Fibroblast of skin of left biceps (primary cell): Measurements from ENCODE around the gene CDCA7L.
"Not testable (repeated sequence)": the region's sequence is repeated elsewhere in the genome, so short reads cannot be mapped to it uniquely, and the experiment has no call there.

Source experiments
- DNase-seq, 2 experiments: peaks; one replicate each; pipeline ENCODE4 v3.0.0-alpha.2; 2013; ENCODE audit warnings: low read depth in 2 of 2

Gene CDCA7L

GRCh38 chr7:21944616-21945453, 864 bp downstream of the CDCA7L start:
- no peak for DNase-seq

GRCh38 chr7:21943436-21943835, 2.3 kb downstream of the CDCA7L start:
- no peak for DNase-seq

DNA sequence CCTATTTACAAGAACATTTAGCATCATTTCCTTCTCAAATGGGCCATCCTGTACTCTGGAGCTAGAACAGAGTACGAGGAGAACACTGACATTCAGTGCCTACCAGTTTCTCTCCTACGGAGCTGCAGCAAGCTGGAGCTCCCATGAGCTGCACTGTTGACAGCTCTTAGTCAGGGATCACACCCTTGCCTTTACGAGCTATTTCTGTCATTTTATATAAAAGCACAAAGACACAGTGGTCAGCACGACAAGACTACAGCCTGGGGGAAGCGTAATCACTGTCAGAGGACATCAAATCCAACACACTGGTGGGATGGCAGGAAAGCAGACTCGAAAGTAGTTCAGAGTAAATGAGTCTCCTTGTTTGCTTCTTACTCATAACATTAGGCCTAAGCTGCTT, 2.7 kb downstream of the CDCA7L start:
- DNase-seq, result no peak

DNA sequence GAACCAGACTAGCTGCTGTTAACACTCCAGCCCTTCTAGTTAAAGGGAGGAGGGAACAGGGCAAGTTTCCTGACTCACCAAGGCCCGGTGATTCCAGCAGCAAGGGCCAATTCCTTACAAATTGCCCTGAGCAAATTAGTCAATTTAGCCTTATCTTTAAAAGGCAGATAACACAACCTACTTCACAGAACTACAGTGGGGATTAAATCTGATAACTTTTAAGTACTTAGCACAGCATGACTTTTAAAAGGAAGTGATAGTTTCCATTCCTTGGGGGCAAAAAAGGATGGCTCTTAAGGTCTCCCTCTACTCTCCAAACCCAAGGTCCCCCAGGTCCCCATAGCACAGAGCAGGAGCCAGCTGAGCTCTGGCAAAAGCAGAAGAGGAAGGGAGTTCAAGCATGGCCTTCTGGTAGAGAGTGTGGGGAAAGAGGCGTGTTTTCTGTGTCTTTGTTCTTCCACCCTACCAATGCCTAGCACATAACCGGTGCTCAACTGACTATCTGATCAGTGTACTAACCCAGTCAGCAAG, 4.0 kb downstream of the CDCA7L start:
- DNase-seq, result no peak

DNA sequence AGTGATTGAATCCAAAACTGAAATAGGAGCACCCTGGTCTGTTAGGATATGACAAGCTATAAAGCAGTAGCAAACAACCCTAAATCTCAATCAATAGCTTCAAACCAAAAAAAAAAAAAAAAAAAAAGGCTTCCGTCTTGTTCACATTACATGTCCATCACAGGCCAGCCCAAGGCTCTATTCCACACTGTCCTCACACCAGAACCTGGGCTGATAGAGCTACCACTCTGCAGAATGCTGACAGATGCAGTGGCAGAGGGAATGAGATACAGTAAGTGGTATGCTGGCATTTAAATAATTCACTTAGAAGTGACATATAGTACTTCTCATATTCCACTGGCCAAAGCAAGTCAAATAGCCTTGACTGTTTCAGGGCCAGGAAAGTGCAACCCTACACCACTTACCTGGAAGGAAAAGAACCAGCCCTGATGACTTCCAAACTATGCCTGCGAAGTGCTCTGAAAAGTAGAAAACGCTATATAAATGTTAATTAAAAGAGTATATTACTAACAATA, 5.8 kb downstream of the CDCA7L start:
- DNase-seq, result no peak

DNA sequence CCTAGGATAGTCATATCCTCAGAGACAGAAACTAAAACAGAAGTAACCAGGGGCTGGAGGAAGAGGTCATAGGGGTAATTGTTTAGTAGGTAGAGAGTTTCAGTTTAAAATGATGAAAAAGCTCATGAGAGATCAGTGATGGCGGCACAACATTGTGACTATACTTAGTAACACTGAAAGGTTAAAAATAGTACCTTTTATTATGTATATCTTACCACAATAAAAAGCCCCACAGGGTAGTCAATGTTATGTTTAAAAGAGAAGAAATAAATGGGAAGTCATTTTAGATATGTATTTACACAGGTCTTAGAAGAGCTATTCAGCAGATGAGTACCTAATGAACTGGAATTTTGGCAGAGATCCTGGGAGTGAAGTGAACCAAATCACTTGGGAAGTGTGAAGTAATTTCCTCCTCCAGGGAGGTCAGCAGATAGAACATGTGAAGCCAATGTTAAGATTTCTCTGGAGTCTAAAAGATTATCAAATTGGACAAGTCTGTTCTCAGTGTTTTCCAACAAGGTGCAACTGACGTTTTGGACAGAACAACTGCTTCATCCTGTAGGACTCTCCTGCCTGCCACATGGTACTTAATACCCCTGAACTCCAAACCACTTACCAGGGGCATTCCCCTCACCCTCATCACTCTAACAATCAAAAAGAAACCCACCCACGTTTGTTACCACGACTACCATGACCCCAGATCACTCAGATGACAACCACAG, 6.4 kb downstream of the CDCA7L start:
- peak in 1 of 2 experiments; percentile 18 for DNase-seq

DNA sequence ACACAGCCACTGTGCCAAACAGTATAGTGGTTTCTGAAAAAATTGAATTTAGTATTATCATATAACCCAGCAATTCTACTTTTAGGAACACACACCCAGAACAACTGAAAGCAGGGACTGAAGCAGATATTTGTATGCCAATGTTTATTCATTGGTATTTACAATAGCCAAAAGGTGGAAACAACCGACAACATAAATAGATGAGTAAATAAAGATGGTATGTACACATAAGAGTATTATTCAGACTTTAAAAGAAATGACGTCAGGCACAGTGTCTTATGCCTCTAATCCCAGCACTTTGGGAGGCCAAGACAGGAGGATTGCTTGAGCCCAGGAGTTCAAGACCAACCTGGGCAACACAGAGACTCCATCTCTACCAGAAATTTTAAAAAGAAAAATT, 7.2 kb downstream of the CDCA7L start:
- no peak for DNase-seq

GRCh38 chr7:21934808-21935207, 10.9 kb downstream of the CDCA7L start:
- DNase-seq, result no peak

DNA sequence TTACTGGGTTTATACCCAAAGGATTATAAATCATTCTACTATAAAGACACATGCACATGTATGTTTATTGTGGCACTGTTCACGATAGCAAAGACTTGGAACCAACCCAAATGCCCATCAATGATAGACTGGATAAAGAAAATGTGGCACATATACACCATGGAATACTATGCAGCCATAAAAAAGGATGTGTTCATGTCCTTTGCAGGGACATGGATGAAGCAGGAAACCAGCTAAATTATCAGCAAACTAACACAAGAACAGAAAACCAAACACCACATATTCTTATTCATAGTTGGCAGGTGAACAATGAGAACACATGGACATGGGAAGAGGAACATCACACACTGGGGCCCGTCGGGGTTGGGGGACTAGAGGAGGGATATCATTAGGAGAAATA, 12.4 kb downstream of the CDCA7L start:
- not testable (repeated sequence) for DNase-seq

GRCh38 chr7:21927693-21928092, 18.0 kb downstream of the CDCA7L start:
- DNase-seq, result no peak

- no peak for DNase-seq
Measured at GRCh38 chr7:21926448-21926847, 19.3 kb downstream of the CDCA7L start.

GRCh38 chr7:21923658-21924057, 22.0 kb downstream of the CDCA7L start:
- no peak for DNase-seq

DNA sequence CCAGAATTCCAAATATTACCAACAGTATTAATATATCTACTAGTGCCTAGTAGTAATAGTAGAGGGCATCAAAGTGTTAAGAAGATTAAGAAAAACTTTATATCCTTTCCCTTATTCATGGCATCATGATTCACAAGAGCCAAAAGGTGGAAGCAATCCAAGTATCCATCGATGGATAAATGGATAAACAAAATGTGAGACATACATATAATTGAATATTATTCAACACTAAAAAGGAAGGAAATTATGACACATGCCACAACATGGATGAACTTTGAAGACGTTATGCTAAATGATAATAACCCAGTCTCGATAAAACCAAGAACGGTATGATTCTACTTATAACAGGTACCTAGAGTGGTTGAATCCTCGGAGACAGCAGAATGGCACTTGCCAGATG, 23.1 kb downstream of the CDCA7L start:
- no peak for DNase-seq

GRCh38 chr7:21920936-21921335, 24.8 kb downstream of the CDCA7L start:
- DNase-seq, result no peak

DNA sequence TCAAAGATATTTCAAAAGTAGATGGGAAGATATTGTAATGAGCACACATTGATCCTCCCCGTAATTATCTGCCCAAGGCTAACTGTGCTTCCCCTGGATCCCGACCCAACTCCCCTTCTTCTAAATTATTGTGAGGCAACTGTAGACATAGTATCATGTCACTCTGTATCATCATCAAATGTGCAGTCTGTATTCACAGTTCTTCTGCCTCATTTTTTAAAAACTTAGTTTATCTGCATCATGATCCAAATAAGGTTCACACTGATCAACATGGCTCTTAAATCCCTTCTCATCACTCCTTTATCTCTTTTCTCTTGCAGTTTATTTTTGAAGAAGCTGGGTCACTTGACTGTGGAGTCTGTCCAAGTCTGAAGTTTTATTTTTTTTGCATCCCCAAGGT, 27.5 kb downstream of the CDCA7L start:
- no peak for DNase-seq

GRCh38 chr7:21916629-21917028, 29.1 kb downstream of the CDCA7L start:
- no peak for DNase-seq

DNA sequence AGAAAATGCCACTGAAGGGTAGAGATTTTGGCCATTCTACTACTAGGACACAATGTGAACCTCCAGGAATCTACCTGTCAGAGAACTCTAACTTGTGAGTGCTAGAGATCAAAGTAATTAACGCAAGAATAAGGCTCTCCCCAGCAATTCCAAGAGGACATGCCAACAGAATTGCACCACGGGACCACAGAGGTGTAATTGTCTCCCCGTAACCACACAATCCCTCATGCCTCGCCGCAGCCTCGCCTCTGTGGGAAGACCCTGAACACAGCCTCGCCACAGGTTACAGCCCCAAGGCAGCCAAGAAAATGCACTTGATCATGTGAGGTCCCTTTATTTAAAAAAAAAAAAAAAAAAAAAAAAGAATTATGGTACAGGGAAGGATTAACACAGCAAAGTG, 29.5 kb downstream of the CDCA7L start:
- DNase-seq, result no peak

- DNase-seq, result no peak
Measured at GRCh38 chr7:21915140-21915539, 30.6 kb downstream of the CDCA7L start.

GRCh38 chr7:21914671-21915070, 31.0 kb downstream of the CDCA7L start:
- no peak for DNase-seq

DNA sequence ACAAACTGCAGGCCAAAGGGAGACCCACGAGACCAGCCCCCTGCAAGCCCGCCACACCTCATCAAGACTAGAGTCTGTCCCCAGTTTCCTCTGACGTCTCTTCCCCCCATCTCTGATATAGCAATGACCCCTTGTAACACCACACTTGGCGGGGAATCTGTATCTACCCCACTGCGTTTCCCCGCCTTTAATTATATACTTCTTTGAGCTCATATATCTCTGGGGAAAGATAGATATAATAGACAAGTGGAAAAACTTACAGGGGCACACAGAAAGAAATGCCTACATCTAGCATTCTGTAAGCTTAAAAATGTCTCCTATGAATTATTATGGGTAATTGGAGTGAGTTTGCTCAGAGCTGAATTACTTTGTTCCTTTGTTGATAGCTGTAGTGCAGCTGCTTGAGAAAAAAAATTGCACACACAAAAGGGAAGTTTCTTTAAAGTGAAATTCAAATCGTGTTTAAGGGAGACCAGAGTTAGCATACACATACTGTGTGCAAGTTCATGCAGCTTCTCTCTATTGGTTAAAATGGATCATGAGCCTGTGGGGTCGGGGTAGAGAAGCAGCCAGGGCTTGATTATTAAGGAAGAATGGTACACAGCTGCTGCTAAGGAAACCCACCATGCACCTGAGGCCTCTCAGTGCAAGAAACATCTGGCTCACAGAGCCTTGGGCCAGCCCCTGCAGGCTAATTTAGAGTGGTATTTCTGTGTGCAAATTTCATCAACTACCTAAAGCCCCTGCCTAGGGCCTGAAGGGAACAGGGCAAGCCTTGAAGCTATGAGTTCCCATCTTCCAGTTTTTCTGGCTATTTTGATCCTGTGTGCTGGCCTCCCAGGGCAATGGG, 32.5 kb downstream of the CDCA7L start:
- no peak for DNase-seq

- peak; percentile 60 to 62 for DNase-seq
Measured at GRCh38 chr7:21912305-21912704, 33.4 kb downstream of the CDCA7L start.
